Upper lobe of left lung (tissue), 4 donors: ENCODE measurements around the gene IYD.

Source experiments
- EP300 ChIP-seq, 4 donors: sonication (generic); formaldehyde crosslinking; IDR thresholded peaks; one replicate each; pipeline ENCODE4 v1.5.1; 2017; ENCODE audit warnings: antibody characterized with exemption in 4 of 4, control low read depth in 2 of 4
- POLR2A ChIP-seq, 4 donors: fragments of 450-650 bp; IDR thresholded peaks; one replicate each; pipeline ENCODE4 v1.5.1; 2016 to 2017; ENCODE audit warnings: antibody characterized with exemption in 4 of 4, mild to moderate bottlenecking in 2 of 4
- POLR2AphosphoS5 ChIP-seq, 2 donors: sonication (generic); formaldehyde crosslinking; IDR thresholded peaks; one replicate each; pipeline ENCODE4 v1.5.1; 2017; ENCODE audit warnings: antibody characterized with exemption in 2 of 2
- TF ChIP-seq, protein P1 (sequence below), 6 experiments: fragments of 450-650 bp in 4 of 6; fragments of 200-600 bp in 2 of 6; sonication (generic) in 2 of 6; IDR thresholded peaks; one replicate each; pipeline ENCODE4 v1.5.1; 2016 to 2019; ENCODE audit warnings: antibody characterized with exemption in 6 of 6

DNA sequence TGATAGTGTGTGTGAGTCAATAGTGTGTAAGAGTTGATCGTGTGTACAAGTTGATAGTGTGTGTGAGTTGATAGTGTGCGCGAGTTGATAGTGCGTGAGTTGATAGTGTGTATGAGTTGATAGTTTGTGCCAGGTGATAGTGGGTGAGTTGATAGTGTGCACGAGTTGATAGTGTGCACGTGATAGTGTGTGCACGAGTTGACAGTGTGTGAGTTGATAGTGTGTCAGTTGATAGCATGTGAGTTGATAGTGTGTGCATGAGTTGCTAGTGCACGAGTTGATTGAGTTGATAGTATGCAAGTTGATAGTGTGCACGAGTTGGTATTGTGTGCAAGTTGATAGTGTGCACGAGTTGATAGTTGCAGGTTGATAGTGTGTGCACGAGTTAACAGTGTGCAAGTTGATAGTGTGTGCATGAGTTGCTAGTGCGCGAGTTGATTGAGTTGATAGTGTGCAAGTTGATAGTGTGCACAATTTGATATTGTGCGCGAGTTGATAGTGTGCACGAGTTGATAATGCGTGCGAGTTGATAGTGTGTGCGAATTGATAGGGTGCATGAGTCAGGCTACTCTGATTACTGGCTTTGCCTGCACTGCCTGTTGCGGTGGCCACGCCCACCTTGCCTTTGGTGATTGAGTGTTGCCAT is 35.8 kb upstream of the IYD start:
- TF ChIP-seq, protein P1, sequence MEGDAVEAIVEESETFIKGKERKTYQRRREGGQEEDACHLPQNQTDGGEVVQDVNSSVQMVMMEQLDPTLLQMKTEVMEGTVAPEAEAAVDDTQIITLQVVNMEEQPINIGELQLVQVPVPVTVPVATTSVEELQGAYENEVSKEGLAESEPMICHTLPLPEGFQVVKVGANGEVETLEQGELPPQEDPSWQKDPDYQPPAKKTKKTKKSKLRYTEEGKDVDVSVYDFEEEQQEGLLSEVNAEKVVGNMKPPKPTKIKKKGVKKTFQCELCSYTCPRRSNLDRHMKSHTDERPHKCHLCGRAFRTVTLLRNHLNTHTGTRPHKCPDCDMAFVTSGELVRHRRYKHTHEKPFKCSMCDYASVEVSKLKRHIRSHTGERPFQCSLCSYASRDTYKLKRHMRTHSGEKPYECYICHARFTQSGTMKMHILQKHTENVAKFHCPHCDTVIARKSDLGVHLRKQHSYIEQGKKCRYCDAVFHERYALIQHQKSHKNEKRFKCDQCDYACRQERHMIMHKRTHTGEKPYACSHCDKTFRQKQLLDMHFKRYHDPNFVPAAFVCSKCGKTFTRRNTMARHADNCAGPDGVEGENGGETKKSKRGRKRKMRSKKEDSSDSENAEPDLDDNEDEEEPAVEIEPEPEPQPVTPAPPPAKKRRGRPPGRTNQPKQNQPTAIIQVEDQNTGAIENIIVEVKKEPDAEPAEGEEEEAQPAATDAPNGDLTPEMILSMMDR (IDR thresholded peaks at IDR 0.05), result no peak
- TF ChIP-seq POLR2A (IDR thresholded peaks at IDR 0.05) (no peak), POLR2AphosphoS5 (IDR thresholded peaks at IDR 0.05) (no peak), EP300 (IDR thresholded peaks at IDR 0.05) (no peak)
